A549 (cell line): ENCODE data around the gene ITIH3. TPM values are rescaled to one million over a fixed set of nuclear protein-coding genes. Genes with fewer than 3 reads are reported as not detected.
A peak's percentile ranks its signal among the peaks of the same experiment; 100 is the strongest.

Experiments used
- ATAC-seq, 2 experiments: fragments of 200-7000 bp in 1 of 2; fragments of >200 bp in 1 of 2; cut with Nextera tagmentation in 1 of 2; cut with Tn5 transposase in 1 of 2; 3 replicates each; pipeline versions ENCODE4 v1.8.0 to v1.9.1; 2018 to 2020; ENCODE audit warnings: mild to moderate bottlenecking in 1 of 2, moderate library complexity in 1 of 2
- CTCF ChIA-PET: fragments of 300-600 bp; sonication (Branson Sonifier 250); formaldehyde crosslinking; extraction: SDS; loops from one replicate; lab custom pipeline; 2021; ENCODE audit warnings: antibody characterized with exemption, inconsistent platforms; lab: Yijun Ruan, JAX
- POLR2A ChIA-PET: fragments of 350-600 bp; formaldehyde crosslinking; extraction: SDS; loops from one replicate; lab custom pipeline; 2021; ENCODE audit warnings: antibody characterized with exemption, inconsistent platforms; lab: Yijun Ruan, JAX
- DNase-seq, 2 experiments: peaks; one replicate each; pipeline versions ENCODE4 v3.0.0 to v3.0.0-alpha.2; 2011 to 2016; ENCODE audit warnings: low read depth in 1 of 2, low spot score in 1 of 2
- FAIRE-seq: peaks from 2 replicates; lab custom pipeline; 2011; peaks lifted over from hg19 to GRCh38; lab: Jason Lieb, UNC
- H3K27ac ChIP-seq, 2 experiments: fragments of >200 bp; sonication (Bioruptor Twin); formaldehyde crosslinking; 3 replicates each; pipeline ENCODE4 v1.5.1; 2016 to 2017
- H3K4me1 ChIP-seq: fragments of >200 bp; sonication (Bioruptor Twin); formaldehyde crosslinking; 3 replicates; pipeline ENCODE4 v1.6.1; 2016
- H3K4me2 ChIP-seq: fragments of >200 bp; sonication (Bioruptor Twin); formaldehyde crosslinking; 3 replicates; pipeline ENCODE4 v1.6.1; 2016
- H3K4me3 ChIP-seq: fragments of >200 bp; sonication (Bioruptor Twin); formaldehyde crosslinking; 3 replicates; pipeline ENCODE4 v1.5.1; 2016
- H3K9me3 ChIP-seq: fragments of >200 bp; sonication (Bioruptor Twin); formaldehyde crosslinking; 3 replicates; pipeline ENCODE4 v1.6.1; 2016
- ATOH8 ChIP-seq: fragments of 250-450 bp; sonication (Bioruptor Pico); IDR thresholded peaks from 2 replicates; pipeline ENCODE4 v1.5.0; 2020; ENCODE audit warnings: low read depth, mild to moderate bottlenecking, moderate library complexity
- BCL3 ChIP-seq: fragments of >200 bp; sonication (Bioruptor Twin); formaldehyde crosslinking; IDR thresholded peaks from 3 replicates; pipeline ENCODE4 v1.6.1; 2016
- CBX8 ChIP-seq: fragments of 200-600 bp; sonication (generic); IDR thresholded peaks from 2 replicates; pipeline ENCODE4 v1.6.1; 2016
- CEBPB ChIP-seq, 2 experiments: fragments of >200 bp in 1 of 2; sonication (Bioruptor Twin) in 1 of 2; formaldehyde crosslinking in 1 of 2; IDR thresholded peaks; 2 replicates each; pipeline ENCODE4 v1.6.1; 2012 to 2016
- E2F6 ChIP-seq: IDR thresholded peaks from 2 replicates; pipeline ENCODE4 v1.6.1; 2012; ENCODE audit warnings: low read depth, borderline replicate concordance
- EHF ChIP-seq: fragments of 250-450 bp; sonication (Bioruptor Pico); IDR thresholded peaks from 2 replicates; pipeline ENCODE4 v1.5.0; 2020; ENCODE audit warnings: mild to moderate bottlenecking
- EHMT2 ChIP-seq: fragments of 200-600 bp; sonication (generic); IDR thresholded peaks from 2 replicates; pipeline ENCODE4 v1.6.1; 2016; ENCODE audit warnings: antibody characterized with exemption, low read depth, mild to moderate bottlenecking, moderate library complexity
- FOSL2 ChIP-seq, 2 experiments: fragments of 450-650 bp in 1 of 2; fragments of >200 bp in 1 of 2; sonication (Bioruptor Twin) in 1 of 2; formaldehyde crosslinking; IDR thresholded peaks; 2 replicates each; pipeline versions ENCODE4 v1.5.0 to v1.6.1; 2016 to 2020; ENCODE audit warnings: mild to moderate bottlenecking in 1 of 2, moderate library complexity in 1 of 2
- GATA3 ChIP-seq: IDR thresholded peaks from 2 replicates; pipeline ENCODE4 v1.6.1; 2012; ENCODE audit warnings: borderline replicate concordance
- HOXA7 ChIP-seq: fragments of 250-450 bp; sonication (Bioruptor Pico); IDR thresholded peaks from 2 replicates; pipeline ENCODE4 v1.5.0; 2020; ENCODE audit warnings: mild to moderate bottlenecking, moderate library complexity
- HOXB5 ChIP-seq: fragments of 250-450 bp; sonication (Bioruptor Pico); IDR thresholded peaks from 2 replicates; pipeline ENCODE4 v1.5.0; 2020; ENCODE audit warnings: mild to moderate bottlenecking, moderate library complexity
- JUN ChIP-seq, 2 experiments: fragments of >200 bp; sonication (Bioruptor Twin); formaldehyde crosslinking; IDR thresholded peaks; 2 replicates in 1 of 2; 3 replicates in 1 of 2; pipeline ENCODE4 v1.6.1; 2016 to 2017
- JUNB ChIP-seq: fragments of >200 bp; sonication (Bioruptor Twin); formaldehyde crosslinking; IDR thresholded peaks from 2 replicates; pipeline ENCODE4 v1.6.1; 2016
- KDM1A ChIP-seq: fragments of 200-600 bp; sonication (generic); IDR thresholded peaks from 2 replicates; pipeline ENCODE4 v1.6.1; 2016; ENCODE audit warnings: low read depth, mild to moderate bottlenecking
- MAX ChIP-seq: IDR thresholded peaks from 2 replicates; pipeline ENCODE4 v1.6.1; 2012
- PBX3 ChIP-seq: IDR thresholded peaks from 2 replicates; pipeline ENCODE4 v1.6.1; 2012
- PHF8 ChIP-seq: fragments of 200-600 bp; sonication (generic); IDR thresholded peaks from 2 replicates; pipeline ENCODE4 v1.6.1; 2016; ENCODE audit warnings: low read depth, mild to moderate bottlenecking, antibody characterized with exemption, moderate library complexity, borderline replicate concordance
- POLR2A ChIP-seq: IDR thresholded peaks from 2 replicates; pipeline ENCODE4 v1.6.1; 2012; ENCODE audit warnings: mild to moderate bottlenecking, low read length
- RCOR1 ChIP-seq: fragments of 150-350 bp; IDR thresholded peaks from 2 replicates; pipeline ENCODE4 v1.6.1; 2014; ENCODE audit warnings: antibody characterized with exemption, low read length, low read depth
- TP53 ChIP-seq: fragments of 250-450 bp; sonication (Bioruptor Pico); IDR thresholded peaks from 2 replicates; pipeline ENCODE4 v1.5.0; 2021; ENCODE audit warnings: mild to moderate bottlenecking, moderate library complexity
- USF2 ChIP-seq: fragments of 450-650 bp; IDR thresholded peaks from 2 replicates; pipeline ENCODE4 v1.6.1; 2014; ENCODE audit warnings: antibody characterized with exemption
- ZFP36 ChIP-seq: fragments of 450-650 bp; IDR thresholded peaks from 2 replicates; pipeline ENCODE4 v1.6.1; 2014; ENCODE audit warnings: borderline replicate concordance; ENCODE audit not compliant: partially characterized antibody
- WGBS: methylation state at CpG from one replicate; pipeline ENCODE4 v1.1.6; 2017; ENCODE audit errors: missing lambda C conversion rate; 5-methylcytosine and 5-hydroxymethylcytosine counted together
- polyA plus RNA-seq, 4 experiments: library from polyadenylated mRNA; depleted of rRNA in 3 of 4; stranded (reverse); fragments of >200 nt; fragmentation: RNase III in 1 of 4; extraction: RNeasy Plus Mini Kit Qiagen cat#74134 plus additional on column Dnase treatment in 1 of 4; gene quantifications; 2 replicates in 3 of 4; 3 replicates in 1 of 4; pipeline ENCODE4 v1.2.3, GENCODE V29; 2011 to 2017

The ITIH3 gene
- polyA plus RNA-seq, 2 of the 4 experiments (the other 2 are of a cell fraction), result 0.09 TPM; not detected in 1

GRCh38 chr3:52770496-52771333 lies 23.9 kb upstream of the ITIH3 start, which contains the start of gene NEK4:
Gene NEK4 (minus strand): TSS chr3:52770940. CDS start chr3:52770746, 194 bp downstream.
- Histone ChIP-seq H3K9me3 (no peaks in the 10 kb centered on the region), H3K4me3 (peak within 1 kb of the TSS; percentile 71), H3K4me1 (peaks cover 13% of the 10 kb centered on the region), H3K4me2 (peak within 1 kb of the TSS; percentile 93), H3K27ac (peak within 1 kb of the TSS; percentile 85 to 93)
- no peak for FAIRE-seq
- CTCF ChIA-PET, result no interaction called here
- peak; percentile 76 to 86 for DNase-seq
- under 1% methylated on average over 20 of the region's 67 CpGs for WGBS
- TF ChIP-seq PBX3 (no peak), E2F6 (peak; percentile 45; the same call in 1 of the 2 replicates), GATA3 (no peak), KDM1A (no peak), POLR2A (peak; percentile 63), MAX (peak; percentile 61; the same call in 1 of the 2 replicates), JUN (IDR thresholded peaks at IDR 0.05) (peak in 1 of 2 experiments; percentile 80; a peak in 3 of 5 replicates), FOSL2 (IDR thresholded peaks at IDR 0.05) (no peak), FOSL2 (CRISPR knock-in tag; IDR thresholded peaks at IDR 0.05) (no peak), ZFP36 (no peak), PHF8 (peak; percentile 64; the same call in 1 of the 2 replicates), HOXB5 (CRISPR knock-in tag) (no peak), JUNB (no peak), BCL3 (peak; percentile 65; the same call in 1 of the 3 replicates)
- peak; percentile 97 to 99 for ATAC-seq
- POLR2A ChIA-PET, result interaction anchor here (0.6 to 1.3 kb wide), 3 partner anchors 9 to 157 kb away, joined by 3 to 5 read pairs (median 3); no protein-coding TSS in a partner anchor

GRCh38 chr3:52771334-52771681 lies 23.3 kb upstream of the ITIH3 start:
- FAIRE-seq (no peak), DNase-seq (no peak), ATAC-seq (peak; percentile 36 to 48; a peak in 5 of 6 replicates)
- Histone ChIP-seq H3K4me3 (peak overlapping the region; percentile 71), H3K27ac (peak overlapping the region; percentile 85 to 93), H3K4me1 (peaks cover 13% of the 10 kb centered on the region), H3K4me2 (peak overlapping the region; percentile 87), H3K9me3 (no peaks in the 10 kb centered on the region)
- 55% methylated on average over 5 of the region's 5 CpGs for WGBS
- POLR2A ChIA-PET, result interaction anchor here (1.0 to 1.3 kb wide), 2 partner anchors 8 to 27 kb away, joined by 3 read pairs; no protein-coding TSS in a partner anchor
- CTCF ChIA-PET, result no interaction called here
- TF ChIP-seq EHF (CRISPR knock-in tag), result no peak
- no peak for TF ChIP-seq JUN (IDR thresholded peaks at IDR 0.05)
- no peak for TF ChIP-seq GATA3
- TF ChIP-seq FOSL2 (IDR thresholded peaks at IDR 0.05), result no peak
- TF ChIP-seq FOSL2 (CRISPR knock-in tag; IDR thresholded peaks at IDR 0.05), result no peak
- TF ChIP-seq CEBPB (IDR thresholded peaks at IDR 0.05), result no peak
- TF ChIP-seq E2F6, result no peak
- no peak for TF ChIP-seq TP53 (CRISPR knock-in tag)
- no peak for TF ChIP-seq EHMT2
- TF ChIP-seq ATOH8 (CRISPR knock-in tag), result no peak
- TF ChIP-seq CBX8, result no peak
- no peak for TF ChIP-seq JUNB
- TF ChIP-seq USF2, result no peak
- TF ChIP-seq HOXA7 (CRISPR knock-in tag), result no peak
- TF ChIP-seq RCOR1, result no peak
